Right cardiac atrium (tissue), 5 donors: ENCODE data around the gene CCDC102B. TPM values are rescaled to one million over a fixed set of nuclear protein-coding genes. Genes with fewer than 3 reads are reported as not detected.

Experiments
- ATAC-seq, 2 donors: fragments of 200-7000 bp; cut with Tn5 transposase; one replicate each; pipeline versions ENCODE4 v1.8.0 to v1.9.1; 2020; ENCODE audit warnings: moderate library complexity in 2 of 2, mild to moderate bottlenecking in 1 of 2
- DNase-seq, 3 donors: peaks; one replicate each; pipeline ENCODE4 v3.0.0-alpha.2; 2020
- H3K27ac ChIP-seq: one replicate; pipeline ENCODE4 v1.5.1; 2013; ENCODE audit warnings: mild to moderate bottlenecking, low read length, control low read depth, moderate library complexity
- H3K27me3 ChIP-seq: one replicate; pipeline ENCODE4 v1.6.1; 2013; ENCODE audit not compliant: control insufficient read depth, insufficient read depth
- H3K4me1 ChIP-seq: one replicate; pipeline ENCODE4 v1.6.1; 2013; ENCODE audit warnings: low read length; ENCODE audit not compliant: control insufficient read depth, insufficient read depth
- H3K4me3 ChIP-seq: one replicate; pipeline ENCODE4 v1.5.1; 2013; ENCODE audit warnings: low read length, control low read depth
- H3K9me3 ChIP-seq: one replicate; pipeline ENCODE4 v1.6.1; 2013; ENCODE audit warnings: low read length; ENCODE audit not compliant: control insufficient read depth
- WGBS: extraction: QIAGEN DNeasy Blood & Tissue Kit; methylation state at CpG from one replicate; pipeline ENCODE4 v1.1.7; 2013; 5-methylcytosine and 5-hydroxymethylcytosine counted together
- intact Hi-C, 4 donors: fragments of 100-400 bp; cut with DNase I; formaldehyde crosslinking; loops; one replicate each; pipeline versions ENCODE4 v1.11.0 to v1.14.0; 2022 to 2023
- polyA plus RNA-seq: library from polyadenylated mRNA; stranded (reverse); fragments of 200-250 nt; gene quantifications from one replicate; pipeline ENCODE4 v1.2.3, GENCODE V29; 2013
- total RNA-seq, 4 donors: library from RNA; stranded (reverse); fragmentation: NEBNext Ultra II Directional; extraction: Animal tissue kit (Norgen Biotek cat#: 25700); gene quantifications; one replicate each; pipeline ENCODE4 v1.2.1, GENCODE V29; 2021
- donor health status: healthy with polysubstance abuse.
- donor health status: DM: no; HTN: yes; CAD: no.
- donor health status: DM: no; HTN: no; CAD: no.
- donor health status: DM: no; HTN: yes; CAD: no; lungs with severe emphysema.
- donor health status: DM: yes; HTN: yes; CAD: no.

CCDC102B gene
- total and polyA plus RNA-seq, 5 donors, result 5.8 to 10.8 (median 10.4) TPM

- Histone ChIP-seq H3K4me1 (no peaks in the 10 kb centered on the region), H3K4me3 (no peak overlapping the region), H3K27me3 (no peaks in the 10 kb centered on the region), H3K27ac (no peak overlapping the region), H3K9me3 (no peaks in the 10 kb centered on the region)
- ATAC-seq (no peak), DNase-seq (no peak)
- WGBS, result 40% methylated on average over 2 of the region's 2 CpGs
- intact Hi-C loops, result no loop called here
Measured at GRCh38 chr18:68830256-68831045, 32.6 kb downstream of the CCDC102B start.

- no peak overlapping the region for H3K27ac ChIP-seq
- no peaks in the 10 kb centered on the region for H3K9me3 ChIP-seq
- intact Hi-C loops, result no loop called here
- no peak overlapping the region for H3K4me3 ChIP-seq
- H3K4me1 ChIP-seq, result no peaks in the 10 kb centered on the region
- no peak for DNase-seq
- 60% methylated on average over 5 of the region's 5 CpGs for WGBS
- ATAC-seq, result no peak
- no peaks in the 10 kb centered on the region for H3K27me3 ChIP-seq
Measured at GRCh38 chr18:68833756-68834155, 35.9 kb downstream of the CCDC102B start.

DNA sequence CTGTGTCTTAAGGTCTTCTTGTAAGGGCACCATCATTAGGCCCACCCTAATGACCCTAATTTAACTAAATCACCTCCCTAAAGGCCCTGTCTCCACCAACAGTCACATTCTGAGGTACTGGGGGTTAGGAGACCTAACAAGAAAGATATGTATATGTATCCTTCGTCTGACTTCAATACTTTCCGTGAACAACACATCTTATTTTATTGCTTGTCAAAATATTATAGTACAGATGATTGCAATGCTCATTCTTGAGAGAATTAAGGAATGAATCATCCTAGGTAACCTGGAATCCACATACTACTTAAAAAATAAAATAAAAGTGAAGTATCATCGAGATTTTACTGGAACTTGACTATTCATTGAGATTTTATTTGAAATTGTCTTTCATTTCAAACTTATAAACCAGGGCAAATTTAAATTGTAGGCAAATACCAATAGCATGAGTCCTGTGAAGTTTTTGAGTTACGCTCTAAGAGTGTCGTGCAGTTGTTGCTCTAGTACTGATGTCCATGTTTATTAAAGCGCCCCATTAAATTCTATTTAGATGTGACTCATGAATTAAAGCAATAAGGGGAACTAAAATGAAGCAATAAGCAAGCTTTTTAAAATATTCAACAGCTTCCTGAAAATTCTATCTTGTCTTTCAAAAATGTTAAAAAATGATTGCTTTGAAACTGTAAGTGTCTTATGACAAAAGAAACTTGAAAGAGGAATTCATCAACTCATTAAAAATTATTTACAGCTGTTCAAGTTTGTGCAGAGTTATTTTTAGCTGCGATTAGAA lies 40.0 kb downstream of the CCDC102B start:
- Histone ChIP-seq H3K27me3 (no peaks in the 10 kb centered on the region), H3K4me3 (no peak overlapping the region), H3K9me3 (no peaks in the 10 kb centered on the region), H3K4me1 (no peaks in the 10 kb centered on the region), H3K27ac (no peak overlapping the region)
- 68% methylated on average over 7 of the region's 7 CpGs for WGBS
- ATAC-seq (no peak), DNase-seq (no peak)
- intact Hi-C loops, result no loop called here

DNA sequence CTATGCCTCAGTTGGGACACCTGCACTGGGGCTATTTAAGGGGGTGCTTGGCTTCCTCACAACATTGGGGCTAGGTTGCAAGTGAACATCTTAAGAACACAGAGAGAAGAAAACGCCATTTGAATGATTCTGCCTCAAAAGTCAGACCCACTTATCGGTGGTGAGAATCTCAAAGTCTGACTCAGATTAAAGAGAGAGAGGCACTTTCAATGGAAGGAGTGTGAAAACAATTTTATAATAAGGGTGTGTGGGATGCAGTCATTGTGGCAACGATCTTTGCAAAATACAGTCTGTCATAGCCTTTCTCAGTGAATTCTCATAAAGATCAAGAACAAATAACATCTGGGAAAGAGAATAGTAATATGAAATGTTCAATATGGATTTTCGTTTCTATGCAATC lies 41.8 kb downstream of the CCDC102B start:
- Histone ChIP-seq H3K27ac (peak overlapping the region; percentile 7), H3K4me1 (no peaks in the 10 kb centered on the region), H3K27me3 (no peaks in the 10 kb centered on the region), H3K9me3 (no peaks in the 10 kb centered on the region), H3K4me3 (no peak overlapping the region)
- ATAC-seq (no peak), DNase-seq (no peak)
- WGBS, result 65% methylated on average over 4 of the region's 4 CpGs
- intact Hi-C loops, result loop anchor here in 1 of 4 donors (10.0 kb wide), 1 partner anchor 1235 kb away; no protein-coding TSS in a partner anchor

- ATAC-seq (peak; percentile 40 to 80), DNase-seq (no peak)
- H3K9me3 ChIP-seq, result no peaks in the 10 kb centered on the region
- intact Hi-C loops, result loop anchor here in 1 of 4 donors (10.0 kb wide), 1 partner anchor 1234 kb away; no protein-coding TSS in a partner anchor
- WGBS, result 44% methylated on average over 7 of the region's 7 CpGs
- H3K27ac ChIP-seq, result no peak overlapping the region
- H3K4me3 ChIP-seq, result no peak overlapping the region
- H3K27me3 ChIP-seq, result no peaks in the 10 kb centered on the region
- no peaks in the 10 kb centered on the region for H3K4me1 ChIP-seq
Measured at GRCh38 chr18:68840554-68841263, 42.8 kb downstream of the CCDC102B start.

GRCh38 chr18:68841301-68841700 lies 43.4 kb downstream of the CCDC102B start:
- no peak for ATAC-seq
- Histone ChIP-seq H3K4me3 (no peak overlapping the region), H3K27ac (no peak overlapping the region), H3K4me1 (no peaks in the 10 kb centered on the region), H3K27me3 (no peaks in the 10 kb centered on the region), H3K9me3 (no peaks in the 10 kb centered on the region)
- intact Hi-C loops, result loop anchor here in 1 of 4 donors (10.0 kb wide), 1 partner anchor 1234 kb away; no protein-coding TSS in a partner anchor
- no peak for DNase-seq

GRCh38 chr18:68842951-68843350 lies 45.1 kb downstream of the CCDC102B start:
- Histone ChIP-seq H3K4me3 (no peak overlapping the region), H3K27ac (no peak overlapping the region), H3K4me1 (no peaks in the 10 kb centered on the region), H3K9me3 (no peaks in the 10 kb centered on the region), H3K27me3 (no peaks in the 10 kb centered on the region)
- no peak for DNase-seq
- WGBS, result 81% methylated on average over 2 of the region's 2 CpGs
- intact Hi-C loops, result loop anchor here in 1 of 4 donors (10.0 kb wide), 1 partner anchor 1232 kb away; no protein-coding TSS in a partner anchor
- ATAC-seq, result no peak

DNA sequence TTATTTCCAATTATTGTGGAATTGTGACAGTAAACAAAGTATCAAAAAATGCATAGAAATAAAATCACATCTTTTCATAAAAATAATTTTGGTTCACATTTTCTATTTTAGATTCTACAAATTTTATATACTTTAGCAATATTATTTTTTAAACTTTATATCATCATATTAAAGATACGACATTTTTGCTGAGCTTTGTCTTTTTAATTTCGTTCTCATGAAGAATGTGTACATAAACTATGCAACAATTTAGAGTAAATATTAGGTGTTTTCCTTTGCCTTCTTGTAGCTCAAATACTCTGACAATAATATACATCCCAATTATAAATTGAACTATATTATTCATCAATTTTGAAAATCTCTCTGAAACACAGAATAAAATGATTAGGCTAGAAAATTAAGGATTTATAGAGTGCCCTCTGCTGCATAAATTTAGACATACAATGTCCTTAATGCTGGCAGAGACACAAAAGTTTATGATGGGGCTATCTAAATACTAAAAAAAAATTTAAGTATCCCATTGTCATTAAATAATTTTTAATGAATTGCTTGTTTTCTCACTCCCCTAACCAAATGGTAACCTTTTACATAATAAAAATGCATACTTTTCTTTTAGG lies 45.7 kb downstream of the CCDC102B start:
- 45% methylated on average over 2 of the region's 2 CpGs for WGBS
- Histone ChIP-seq H3K9me3 (no peaks in the 10 kb centered on the region), H3K27ac (no peak overlapping the region), H3K4me3 (no peak overlapping the region), H3K27me3 (no peaks in the 10 kb centered on the region), H3K4me1 (no peaks in the 10 kb centered on the region)
- ATAC-seq (no peak), DNase-seq (no peak)
- intact Hi-C loops, result loop anchor here in 1 of 4 donors (10.0 kb wide), 1 partner anchor 1231 kb away; no protein-coding TSS in a partner anchor

GRCh38 chr18:68847219-68847837 lies 49.4 kb downstream of the CCDC102B start:
- Histone ChIP-seq H3K4me3 (no peak overlapping the region), H3K9me3 (no peaks in the 10 kb centered on the region), H3K27me3 (no peaks in the 10 kb centered on the region), H3K4me1 (no peaks in the 10 kb centered on the region), H3K27ac (no peak overlapping the region)
- ATAC-seq (no peak), DNase-seq (no peak)
- 41% methylated on average over 3 of the region's 3 CpGs for WGBS
- intact Hi-C loops, result loop anchor here in 3 of 4 donors (5.0 to 10.0 kb wide), 2 partner anchors 1227 to 1240 kb away; no protein-coding TSS in a partner anchor

- Histone ChIP-seq H3K4me1 (no peaks in the 10 kb centered on the region), H3K4me3 (no peak overlapping the region), H3K27ac (no peak overlapping the region), H3K9me3 (no peaks in the 10 kb centered on the region), H3K27me3 (no peaks in the 10 kb centered on the region)
- DNase-seq (no peak), ATAC-seq (no peak)
- intact Hi-C loops, result loop anchor here in 3 of 4 donors (5.0 to 10.0 kb wide), 2 partner anchors 1227 to 1239 kb away; no protein-coding TSS in a partner anchor
- 79% methylated on average over 1 of the region's 1 CpG for WGBS
Measured at GRCh38 chr18:68848242-68848641, 50.4 kb downstream of the CCDC102B start.
